ENCODE results near the gene UNC119. TPM values are rescaled to one million over a fixed set of nuclear protein-coding genes. Genes with fewer than 3 reads are reported as not detected.
A peak's percentile ranks its signal among the peaks of the same experiment; 100 is the strongest.

Gene UNC119
- polyA plus RNA-seq, 1 experiment = 54.3 TPM

- ChIA-PET POLR2A (no interaction called here), CTCF (interaction anchor here (0.6 to 2.8 kb wide), 8 partner anchors 7 to 213 kb away, joined by 3 to 15 read pairs (median 4); no protein-coding TSS in a partner anchor)
- DNase-seq (ENCODE audit: low read depth, low spot score) = no peak
- Histone ChIP-seq H3K4me3 (ENCODE audit: low read depth, low read length) (no peak overlapping the region), H3K9me3 (ENCODE audit: control insufficient read depth, insufficient read depth, low read length) (no peaks in the 10 kb centered on the region), H3K27me3 (ENCODE audit: control insufficient read depth, insufficient read depth, low read length) (no peaks in the 10 kb centered on the region), H3K27ac (ENCODE audit: low read depth, low read length) (no peak overlapping the region)
- TF ChIP-seq CTCF (IDR thresholded peaks at IDR 0.05; ENCODE audit: low read depth, low read length) = peak; percentile 87
These were observed 4.6 kb downstream of the UNC119 start for GRCh38 chr17:28547623-28548416.

- DNase-seq (ENCODE audit: low read depth, low spot score) = no peak
- H3K27ac ChIP-seq (ENCODE audit: low read depth, low read length) = no peak overlapping the region
- H3K9me3 ChIP-seq (ENCODE audit: control insufficient read depth, insufficient read depth, low read length) = no peaks in the 10 kb centered on the region
- ChIA-PET CTCF (interaction anchor here (0.9 to 2.8 kb wide), 6 partner anchors 25 to 66 kb away, joined by 3 to 15 read pairs (median 4); no protein-coding TSS in a partner anchor), POLR2A (no interaction called here)
- no peak overlapping the region for H3K4me3 ChIP-seq (ENCODE audit: low read depth, low read length)
- H3K27me3 ChIP-seq (ENCODE audit: control insufficient read depth, insufficient read depth, low read length) = no peaks in the 10 kb centered on the region
- TF ChIP-seq CTCF (IDR thresholded peaks at IDR 0.05; ENCODE audit: low read depth, low read length) = no peak
These were observed 5.3 kb downstream of the UNC119 start for GRCh38 chr17:28547096-28547622.

- no peaks in the 10 kb centered on the region for H3K27me3 ChIP-seq (ENCODE audit: control insufficient read depth, insufficient read depth, low read length)
- H3K4me3 ChIP-seq (ENCODE audit: low read depth, low read length) = no peak overlapping the region
- no peak for TF ChIP-seq CTCF (IDR thresholded peaks at IDR 0.05; ENCODE audit: low read depth, low read length)
- H3K27ac ChIP-seq (ENCODE audit: low read depth, low read length) = no peak overlapping the region
- H3K9me3 ChIP-seq (ENCODE audit: control insufficient read depth, insufficient read depth, low read length) = no peaks in the 10 kb centered on the region
- no peak for DNase-seq (ENCODE audit: low read depth, low spot score)
- ChIA-PET POLR2A (no interaction called here), CTCF (interaction anchor here (2.7 kb wide), 1 partner anchor 51 kb away, joined by 15 read pairs; no protein-coding TSS in a partner anchor)
These were observed 6.5 kb downstream of the UNC119 start for GRCh38 chr17:28545787-28546415.

- no peak for DNase-seq (ENCODE audit: low read depth, low spot score)
- Histone ChIP-seq H3K9me3 (ENCODE audit: control insufficient read depth, insufficient read depth, low read length) (no peaks in the 10 kb centered on the region), H3K4me3 (ENCODE audit: low read depth, low read length) (no peak overlapping the region), H3K27ac (ENCODE audit: low read depth, low read length) (no peak overlapping the region), H3K27me3 (ENCODE audit: control insufficient read depth, insufficient read depth, low read length) (peaks cover 1% of the 10 kb centered on the region)
- ChIA-PET POLR2A (no interaction called here), CTCF (no interaction called here)
- no peak for TF ChIP-seq CTCF (IDR thresholded peaks at IDR 0.05; ENCODE audit: low read depth, low read length)
These were observed 7.3 kb downstream of the UNC119 start for GRCh38 chr17:28545141-28545503.
